Stimulated activated CD8-positive, alpha-beta memory T cell treated with anti-CD3 and anti-CD28 coated beads, Interleukin-15, amount 100 ng/mL, for 24 hours (primary cell): Measurements from ENCODE around the gene CCDC148.
"Not testable (repeated sequence)": the region's sequence is repeated elsewhere in the genome, so short reads cannot be mapped to it uniquely, and the experiment has no call there.

Experiments
- DNase-seq: peaks from one replicate; pipeline ENCODE4 v3.0.0-alpha.2; 2020; ENCODE audit warnings: low read depth

Gene CCDC148

DNA sequence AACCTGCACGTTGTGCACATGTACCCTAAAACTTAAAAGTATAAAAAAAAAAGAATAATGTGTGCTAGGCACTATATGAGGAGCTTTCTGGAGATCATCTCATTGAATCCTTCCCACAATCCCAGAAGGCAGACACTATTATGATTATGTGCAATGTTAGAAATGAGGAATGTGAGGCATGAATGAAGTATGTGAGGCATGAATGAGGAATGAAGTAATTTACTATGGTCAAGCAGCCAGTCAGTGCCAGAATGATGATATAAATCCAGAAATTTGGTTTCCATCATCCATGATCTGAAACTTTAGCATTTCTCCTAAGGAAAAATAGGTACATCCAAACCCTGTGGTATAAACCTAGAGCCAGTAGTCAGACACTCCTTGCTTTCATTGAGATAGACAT lies 42.0 kb downstream of the CCDC148 start:
- no peak for DNase-seq

DNA sequence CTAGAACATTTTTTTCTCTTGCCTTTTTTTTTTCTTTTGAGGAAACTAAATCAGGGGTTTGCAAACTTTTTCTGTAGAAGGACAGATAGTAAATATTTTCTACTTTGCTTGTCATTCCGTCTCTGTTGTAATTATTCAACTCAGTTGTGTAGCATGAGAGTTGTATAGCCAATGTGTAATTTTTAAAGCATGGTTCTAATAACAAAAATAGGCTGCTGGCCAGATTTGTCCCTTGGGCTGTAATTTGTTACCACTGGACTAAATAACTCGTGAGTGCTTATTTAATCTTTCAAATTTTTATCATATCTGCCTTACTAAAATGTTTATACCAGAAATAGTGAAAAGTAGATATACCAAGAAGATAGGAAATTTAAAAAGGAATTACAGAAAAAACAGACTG lies 43.0 kb downstream of the CCDC148 start:
- DNase-seq = no peak

DNA sequence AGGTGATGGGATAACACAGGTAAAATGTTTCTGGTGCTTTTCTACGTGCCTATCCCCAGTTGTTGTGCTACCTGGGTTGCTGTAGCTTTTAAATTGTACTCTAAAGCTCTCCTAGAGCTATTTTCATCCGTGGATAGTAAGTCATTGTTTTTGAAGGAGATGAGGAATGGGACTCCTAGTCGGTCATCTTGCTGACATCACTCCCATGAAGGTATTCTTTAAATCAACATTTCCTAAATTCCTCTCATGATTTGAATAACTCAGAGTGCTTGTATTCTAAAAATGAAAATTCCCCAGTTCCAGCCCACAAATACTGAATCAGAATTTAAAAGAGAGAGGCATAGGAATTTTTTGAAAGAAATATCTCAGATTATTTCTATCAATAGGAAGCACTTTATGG lies 44.3 kb downstream of the CCDC148 start:
- DNase-seq = no peak

DNA sequence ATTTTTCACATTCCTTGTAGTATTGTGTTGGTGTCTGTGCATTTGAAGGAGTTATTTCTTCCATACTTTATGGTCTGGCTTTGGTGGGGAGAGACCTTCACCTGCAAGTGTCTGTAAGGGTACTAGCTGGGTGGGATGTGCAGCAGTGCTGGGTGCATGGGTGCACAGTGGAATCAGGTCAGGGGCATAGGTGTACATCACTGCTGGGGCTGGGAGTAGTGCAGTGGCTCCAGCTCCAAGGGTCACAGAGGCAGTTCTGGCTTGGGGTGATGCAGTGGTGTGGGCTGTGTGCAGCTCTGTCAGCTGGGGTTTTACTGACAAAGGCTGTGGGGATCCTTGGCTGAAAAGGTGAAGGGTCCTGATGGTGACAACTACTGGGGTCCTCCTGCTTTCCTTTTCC lies 44.8 kb downstream of the CCDC148 start:
- no peak for DNase-seq

DNA sequence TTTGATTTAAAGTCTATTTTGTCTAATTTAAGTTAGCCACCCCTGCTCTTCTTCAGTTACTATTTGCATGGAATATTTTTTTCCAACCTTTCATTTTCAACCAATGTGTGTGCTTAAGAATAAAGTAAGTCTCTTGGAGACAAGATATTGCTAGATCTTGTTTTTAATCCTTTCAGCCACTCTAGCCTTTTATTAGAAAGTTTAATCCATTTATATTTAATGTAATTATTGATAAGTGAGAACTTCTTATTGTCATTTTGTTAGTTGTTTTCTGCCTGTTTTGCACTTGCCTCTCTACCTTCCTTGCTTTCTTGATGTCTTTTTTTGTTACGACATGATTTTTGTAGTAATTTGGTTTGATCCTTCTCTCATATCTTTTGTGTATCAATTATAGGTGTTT lies 46.4 kb downstream of the CCDC148 start:
- no peak for DNase-seq

DNA sequence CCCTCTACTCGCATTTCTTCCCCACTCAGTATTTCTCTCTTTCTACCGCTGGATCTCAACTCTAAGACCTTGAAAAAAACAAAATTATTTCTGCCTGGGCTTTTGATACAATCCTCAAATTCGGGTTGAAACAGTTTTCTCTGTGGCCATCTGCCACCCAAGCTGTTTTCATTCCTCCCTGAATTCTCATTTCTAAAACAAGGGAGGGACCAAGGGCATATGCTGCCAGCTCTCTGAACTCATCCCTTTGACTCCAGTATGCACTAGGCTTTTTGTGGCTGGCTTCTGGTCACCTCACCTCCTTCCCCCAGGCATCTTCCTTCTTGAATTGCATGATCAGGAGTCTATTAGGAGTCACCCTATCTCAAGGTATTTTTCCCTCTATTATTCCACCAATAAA lies 49.5 kb downstream of the CCDC148 start:
- DNase-seq = no peak

DNA sequence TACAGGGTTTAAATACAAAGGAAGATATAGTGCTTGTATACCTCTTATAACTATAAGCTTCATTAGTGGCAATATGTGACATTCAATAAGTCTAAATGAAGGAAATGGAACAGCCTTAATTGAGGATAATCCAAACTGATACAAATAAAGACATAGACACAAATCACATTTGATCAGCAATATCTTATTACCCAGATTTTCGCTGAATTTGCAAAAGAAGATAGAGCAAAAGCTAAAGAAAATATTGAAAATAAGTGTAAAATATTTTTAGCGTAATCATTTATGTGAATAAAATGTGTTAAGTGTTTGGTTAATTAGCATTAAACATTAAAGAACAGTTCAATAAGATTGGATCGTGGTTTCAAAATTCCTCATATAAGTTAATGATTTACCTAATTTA lies 51.2 kb downstream of the CCDC148 start:
- no peak for DNase-seq

DNA sequence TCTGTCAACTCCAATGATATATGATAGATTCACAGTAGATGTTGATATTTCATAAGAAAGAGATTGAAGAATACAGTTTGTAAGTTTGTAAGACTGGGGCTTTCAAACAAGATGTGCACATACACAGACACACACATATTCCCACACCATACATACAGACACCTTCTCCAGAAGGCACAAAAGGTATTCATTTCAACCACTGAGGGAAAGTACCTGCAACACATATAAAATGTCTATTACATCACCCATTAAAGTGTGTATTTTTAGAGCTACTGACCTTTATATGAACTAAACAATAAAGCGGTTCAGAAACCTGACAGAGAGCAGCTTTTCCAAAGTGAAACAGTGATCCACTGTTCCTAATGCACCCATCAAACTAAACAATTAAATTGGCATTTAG lies 53.3 kb downstream of the CCDC148 start:
- DNase-seq = no peak

DNA sequence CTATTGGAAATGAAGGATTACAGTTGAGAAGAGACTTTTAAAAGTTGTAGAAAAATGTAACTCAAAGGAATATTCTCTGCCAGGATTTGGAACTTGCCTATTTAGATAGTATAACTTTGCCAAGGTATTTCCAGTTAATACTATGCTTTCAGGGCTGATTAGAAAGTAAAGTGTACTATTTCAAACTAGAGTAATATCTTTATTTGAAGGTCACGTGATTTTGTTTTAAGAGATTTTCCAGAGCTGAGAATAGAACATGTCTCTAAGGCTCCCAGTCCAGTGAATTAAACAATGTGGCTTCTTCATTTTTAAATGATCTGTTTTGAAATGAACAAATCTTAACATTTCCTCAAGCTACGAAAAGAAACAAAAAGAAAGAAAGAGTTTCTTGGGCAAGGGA lies 53.9 kb downstream of the CCDC148 start:
- no peak for DNase-seq

DNA sequence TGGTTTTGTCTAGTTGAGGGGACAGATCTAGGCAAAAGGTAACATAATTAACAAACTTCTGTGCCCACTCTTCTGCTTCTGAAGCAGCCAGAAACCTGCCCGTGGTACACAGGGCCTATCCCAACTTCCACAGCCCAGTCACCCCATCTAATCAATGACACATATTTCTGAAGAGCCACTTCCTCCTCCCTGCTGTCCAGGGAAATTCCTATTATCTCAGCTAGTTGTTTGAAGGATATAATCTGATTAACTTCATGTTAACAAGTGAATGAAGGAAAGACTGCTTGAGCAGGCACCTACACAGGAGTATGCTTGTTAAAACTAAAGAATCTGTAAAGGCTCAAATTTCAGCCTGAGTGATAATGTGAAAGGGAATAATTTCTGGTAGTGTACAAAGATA lies 61.4 kb downstream of the CCDC148 start:
- DNase-seq = no peak

DNA sequence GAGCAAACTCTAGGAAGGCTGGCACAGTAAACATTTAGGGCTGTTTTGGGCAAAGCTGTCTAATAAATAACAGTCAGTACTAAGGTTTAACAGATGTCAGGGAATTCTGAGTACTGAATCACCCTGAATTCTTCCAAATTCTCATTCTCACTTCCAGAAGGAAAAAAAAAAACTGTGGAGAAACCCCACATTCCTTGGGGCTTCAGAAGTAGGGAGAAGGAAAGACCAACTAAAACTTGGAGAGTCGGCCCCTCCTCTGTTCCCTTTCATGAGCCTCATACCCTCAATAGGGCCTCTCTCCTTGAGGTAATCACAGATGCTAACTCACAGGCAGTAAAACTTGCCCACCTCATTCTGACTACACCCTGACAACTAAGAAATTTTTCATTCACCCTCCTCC lies 62.1 kb downstream of the CCDC148 start:
- DNase-seq = no peak

DNA sequence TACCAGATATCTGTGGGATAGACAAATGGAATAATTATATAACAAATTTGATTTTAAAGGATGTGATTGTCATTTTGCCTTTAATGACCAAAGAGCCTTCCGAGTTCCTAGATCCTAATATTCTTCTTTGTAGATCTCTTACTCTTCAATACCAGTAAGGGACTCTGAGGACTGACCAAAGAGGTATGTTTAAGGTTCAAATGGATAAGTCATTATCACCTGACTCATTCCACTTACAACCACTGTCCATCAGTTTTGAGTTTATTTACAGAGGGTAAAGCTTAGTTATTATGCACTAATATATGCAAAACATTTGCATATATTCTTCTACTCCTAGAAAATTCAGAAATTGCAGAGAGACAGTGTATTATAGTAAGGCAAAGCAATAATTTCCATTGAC lies 62.7 kb downstream of the CCDC148 start:
- DNase-seq = no peak

DNA sequence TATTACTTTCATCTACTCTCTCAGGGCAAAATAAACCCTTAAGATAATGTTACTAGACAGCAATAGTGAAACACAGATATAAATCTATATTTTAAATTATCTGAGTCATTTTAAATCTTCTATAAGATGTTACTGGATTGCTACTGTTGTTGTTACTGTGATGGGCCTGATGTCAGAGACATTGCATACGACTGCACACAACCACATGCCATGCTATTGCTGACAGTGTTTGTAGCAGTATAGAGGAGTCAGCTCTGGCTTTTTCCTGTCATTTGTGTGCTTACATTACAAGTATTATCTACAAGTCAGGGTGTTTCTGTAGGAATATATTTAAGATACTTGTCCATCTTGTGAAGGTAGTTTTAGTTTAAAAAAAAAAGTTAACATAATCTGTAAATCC lies 63.9 kb downstream of the CCDC148 start:
- DNase-seq = no peak

DNA sequence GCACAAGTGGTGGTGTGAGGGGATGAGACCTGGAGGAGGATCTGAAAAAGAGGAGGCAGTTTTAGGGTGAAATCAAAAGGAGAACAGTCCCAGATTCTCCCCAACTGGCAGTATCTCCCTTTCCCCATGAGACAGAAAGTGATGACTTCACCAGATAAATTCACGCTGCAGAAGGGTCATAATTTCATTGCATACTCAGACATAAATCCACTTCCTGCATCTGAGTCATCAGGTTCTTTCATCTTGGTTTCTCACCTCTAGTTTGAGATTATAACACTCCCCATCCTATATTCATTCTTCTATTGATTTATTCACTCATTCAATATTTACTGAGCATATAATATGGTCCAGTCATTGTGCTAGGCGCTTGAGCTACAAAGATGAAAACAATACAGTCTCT lies 64.7 kb downstream of the CCDC148 start:
- DNase-seq = no peak

DNA sequence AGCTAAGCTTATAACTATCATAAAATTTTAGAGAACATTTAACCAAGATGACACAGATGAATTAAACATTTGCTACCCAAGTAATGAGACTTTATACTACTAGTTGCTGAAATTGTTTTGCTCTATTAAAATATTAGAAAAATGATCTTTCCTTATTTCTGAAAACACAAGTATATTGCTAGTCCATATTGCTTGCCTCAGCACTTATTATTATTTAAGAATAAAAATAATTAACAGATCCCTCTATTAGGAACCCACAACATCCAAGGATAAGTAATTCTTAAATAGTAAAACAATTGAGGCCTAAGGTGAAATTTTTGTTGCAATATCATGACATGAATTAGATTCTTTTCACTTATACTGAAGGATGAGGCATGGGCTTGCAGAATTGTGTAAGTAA lies 65.2 kb downstream of the CCDC148 start:
- DNase-seq = no peak

DNA sequence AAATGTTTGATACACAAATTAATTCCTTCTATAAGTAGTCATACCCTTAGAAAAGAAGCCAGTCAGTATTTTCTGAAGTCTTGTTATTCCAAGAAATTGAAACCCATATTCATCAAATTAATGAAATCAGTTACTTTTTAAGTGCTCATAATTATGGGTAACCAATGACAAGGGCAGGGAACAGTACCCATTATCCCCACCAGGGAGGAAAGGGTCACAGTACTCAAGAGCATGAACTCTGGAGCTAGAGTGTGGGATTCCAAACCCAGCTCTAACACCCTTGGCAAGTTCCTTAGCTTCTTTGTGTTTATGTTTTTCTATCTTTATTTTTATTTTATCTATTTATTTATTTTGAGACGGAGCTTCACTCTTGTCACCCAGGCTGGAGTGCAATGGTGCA lies 68.4 kb downstream of the CCDC148 start:
- DNase-seq = no peak

DNA sequence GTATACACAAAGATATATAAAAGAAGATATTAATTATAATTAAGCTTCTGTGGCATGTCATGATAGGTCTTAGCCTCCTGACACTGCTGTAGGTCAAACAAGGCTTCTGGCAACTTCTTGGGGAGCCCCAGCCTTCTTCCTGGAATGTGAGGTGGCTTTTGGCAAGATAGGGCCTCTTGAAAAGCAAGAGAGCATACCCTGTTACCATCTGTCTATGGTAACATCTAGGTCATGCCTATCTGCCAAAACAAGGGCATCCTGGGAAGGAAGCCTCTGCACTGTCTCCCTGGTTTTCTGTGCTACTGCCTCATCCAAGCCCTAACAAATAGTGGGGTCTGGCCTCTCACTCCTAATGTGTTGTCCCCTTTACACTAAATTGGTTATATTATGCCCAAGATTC lies 70.9 kb downstream of the CCDC148 start:
- DNase-seq = no peak

DNA sequence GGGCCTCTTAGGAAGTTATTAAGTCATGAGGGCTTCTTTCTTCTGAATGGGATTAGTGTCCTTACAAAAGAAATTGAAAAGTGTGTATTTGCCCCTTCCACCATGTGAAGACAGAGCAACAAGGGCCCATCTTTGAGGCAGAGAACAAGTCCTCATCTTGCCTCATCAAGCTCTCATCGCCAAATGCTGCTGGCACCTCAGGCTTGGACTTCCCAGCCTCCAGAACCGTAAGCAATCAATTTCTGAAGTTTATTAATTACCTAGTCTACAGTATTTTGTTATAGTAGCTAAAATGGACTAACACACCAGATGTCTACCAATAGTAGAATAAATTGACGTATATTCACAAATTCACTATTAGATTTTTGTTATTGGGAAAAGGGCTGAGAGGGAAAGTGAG lies 74.6 kb downstream of the CCDC148 start:
- DNase-seq = no peak

DNA sequence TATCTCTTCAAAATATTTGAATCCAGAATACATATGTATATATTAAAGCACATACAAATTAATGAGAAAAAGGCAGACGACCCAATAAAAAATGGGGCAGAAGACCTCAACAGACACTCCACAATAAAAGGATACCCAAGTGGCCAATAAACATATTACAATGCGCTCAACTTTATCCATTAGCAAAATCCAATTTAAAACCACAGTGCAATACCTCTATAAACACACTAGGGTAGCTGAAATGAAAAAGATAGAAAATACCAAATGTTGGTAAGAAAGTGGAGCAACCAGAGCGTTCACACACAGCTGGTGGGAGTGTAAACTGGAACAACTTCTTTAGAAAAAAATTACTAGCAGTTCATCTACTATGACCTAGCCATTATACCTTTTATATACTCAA lies 75.3 kb downstream of the CCDC148 start:
- no peak for DNase-seq

DNA sequence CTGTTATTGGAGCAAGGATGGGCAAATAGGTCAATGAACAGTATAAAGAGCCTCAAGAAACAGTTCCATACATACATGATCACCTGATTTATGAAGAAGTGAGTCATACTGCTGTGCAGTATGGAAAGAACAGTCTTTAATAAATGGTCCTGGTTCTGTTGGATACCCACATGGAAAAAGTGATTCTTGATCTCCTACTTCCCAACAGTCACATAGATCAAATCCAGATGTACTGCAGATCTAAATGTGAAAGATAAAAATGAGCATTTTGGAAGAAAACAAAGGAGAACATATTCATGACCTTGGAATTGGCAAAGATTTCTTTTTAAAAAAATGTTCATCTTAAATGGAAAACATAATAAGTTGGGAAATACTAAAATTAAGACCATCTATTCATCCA lies 75.8 kb downstream of the CCDC148 start:
- DNase-seq = no peak

DNA sequence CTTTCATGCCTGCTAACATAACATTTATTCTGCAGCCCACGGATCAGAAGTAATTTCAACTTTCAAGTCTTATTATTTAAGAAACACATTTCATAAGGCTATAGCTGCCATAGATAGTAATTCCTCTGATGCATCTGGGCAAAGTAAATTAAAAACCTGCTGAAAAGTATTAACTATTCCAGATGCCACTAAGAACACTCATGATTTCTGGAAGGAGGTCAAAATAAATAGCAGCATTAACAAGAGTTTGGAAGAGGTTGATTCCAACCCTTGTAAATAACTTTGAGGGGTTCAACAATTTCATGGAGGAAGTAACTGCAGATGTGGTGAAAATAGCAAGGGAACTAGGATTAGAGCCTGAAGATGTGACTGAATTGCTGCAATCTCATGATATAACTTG lies 77.6 kb downstream of the CCDC148 start:
- DNase-seq = no peak

DNA sequence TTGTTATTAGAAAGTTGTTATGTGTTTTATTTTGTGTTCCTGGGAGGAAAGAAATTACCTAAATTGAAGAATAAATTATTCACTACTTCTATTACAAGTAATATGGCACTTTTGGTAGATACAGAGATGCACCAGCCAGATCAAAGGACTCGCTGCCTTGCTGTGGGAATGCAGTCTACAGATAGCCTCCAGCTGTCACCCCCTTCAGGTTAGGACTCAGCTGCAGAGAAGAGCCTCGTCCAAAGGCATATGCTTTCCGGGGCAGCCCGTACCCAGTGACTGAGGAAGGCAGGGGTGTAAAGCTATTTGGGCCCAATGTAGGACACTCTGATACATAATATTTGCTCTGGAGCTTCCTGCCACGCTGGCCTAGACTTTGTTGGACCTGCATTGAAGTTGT lies 90.2 kb downstream of the CCDC148 start:
- no peak for DNase-seq

DNA sequence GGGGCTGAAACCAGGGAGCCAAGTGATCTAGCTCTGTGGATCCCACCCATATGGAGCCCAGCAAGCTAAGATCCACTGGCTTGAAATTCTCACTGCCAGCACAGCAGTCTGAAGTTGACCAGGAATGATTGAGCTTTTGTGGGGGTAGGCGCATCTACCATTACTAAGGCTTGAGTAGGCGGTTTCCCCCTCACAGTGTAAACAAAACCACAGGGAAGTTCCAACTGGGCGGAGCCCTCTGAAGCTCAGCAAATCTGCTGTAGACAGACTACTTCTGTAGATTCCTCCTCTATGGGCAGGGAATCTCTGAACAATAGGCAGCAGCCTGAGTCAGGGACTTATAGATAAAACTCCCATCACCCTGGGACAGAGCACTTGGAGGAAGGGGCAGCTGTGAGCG lies 96.7 kb downstream of the CCDC148 start:
- DNase-seq = no peak

DNA sequence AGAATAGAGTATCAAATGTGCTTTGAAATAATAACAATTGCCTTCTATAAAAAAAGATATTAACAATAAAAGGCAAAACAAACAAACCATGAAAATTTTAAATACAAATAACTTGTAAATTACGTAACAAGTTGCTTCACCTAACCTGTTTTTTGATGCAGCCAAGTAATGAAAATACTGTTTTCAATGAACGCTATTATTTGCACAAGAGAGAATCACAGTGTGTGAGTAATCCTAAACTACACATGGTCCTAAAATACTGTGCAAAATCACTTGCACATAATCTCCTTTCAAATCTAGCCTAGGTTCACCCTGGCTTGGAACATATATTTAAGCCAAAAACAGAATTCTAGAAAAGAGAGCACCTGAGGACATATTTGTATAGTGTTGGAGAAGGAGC lies 98.9 kb downstream of the CCDC148 start:
- DNase-seq = no peak

DNA sequence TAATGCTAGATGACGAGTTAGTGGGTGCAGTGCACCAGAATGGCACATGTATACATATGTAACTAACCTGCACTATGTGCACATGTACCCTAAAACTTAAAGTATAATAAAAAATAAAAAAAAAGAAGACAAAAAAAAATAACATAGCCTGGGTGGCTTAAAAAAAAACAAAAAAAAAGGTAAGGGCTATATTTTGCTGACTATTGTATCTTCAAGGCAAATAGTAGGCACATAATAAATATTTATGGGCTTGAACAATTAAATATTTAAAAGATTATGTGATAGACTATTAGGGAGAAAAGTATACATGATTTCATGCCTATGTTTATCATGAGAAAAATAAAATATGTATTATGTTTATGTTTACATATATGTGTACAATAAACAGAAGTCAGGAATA lies 99.4 kb downstream of the CCDC148 start:
- no peak for DNase-seq

DNA sequence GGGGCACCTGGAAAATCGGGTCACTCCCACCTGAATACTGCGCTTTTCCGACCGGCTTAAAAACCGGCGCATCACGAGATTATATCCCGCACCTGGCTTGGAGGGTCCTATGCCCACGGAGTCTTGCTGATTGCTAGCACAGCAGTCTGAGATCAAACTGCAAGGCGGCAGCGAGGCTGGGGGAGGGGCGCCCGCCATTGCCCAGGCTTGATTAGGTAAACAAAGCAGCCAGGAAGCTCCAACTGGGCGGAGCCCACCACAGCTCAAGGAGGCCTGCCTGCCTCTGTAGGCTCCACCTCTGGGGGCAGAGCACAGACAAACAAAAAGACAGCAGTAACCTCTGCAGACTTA lies 105.1 kb downstream of the CCDC148 start:
- not testable (repeated sequence) for DNase-seq
